Measurements from ENCODE around the gene CNOT6.

DNA sequence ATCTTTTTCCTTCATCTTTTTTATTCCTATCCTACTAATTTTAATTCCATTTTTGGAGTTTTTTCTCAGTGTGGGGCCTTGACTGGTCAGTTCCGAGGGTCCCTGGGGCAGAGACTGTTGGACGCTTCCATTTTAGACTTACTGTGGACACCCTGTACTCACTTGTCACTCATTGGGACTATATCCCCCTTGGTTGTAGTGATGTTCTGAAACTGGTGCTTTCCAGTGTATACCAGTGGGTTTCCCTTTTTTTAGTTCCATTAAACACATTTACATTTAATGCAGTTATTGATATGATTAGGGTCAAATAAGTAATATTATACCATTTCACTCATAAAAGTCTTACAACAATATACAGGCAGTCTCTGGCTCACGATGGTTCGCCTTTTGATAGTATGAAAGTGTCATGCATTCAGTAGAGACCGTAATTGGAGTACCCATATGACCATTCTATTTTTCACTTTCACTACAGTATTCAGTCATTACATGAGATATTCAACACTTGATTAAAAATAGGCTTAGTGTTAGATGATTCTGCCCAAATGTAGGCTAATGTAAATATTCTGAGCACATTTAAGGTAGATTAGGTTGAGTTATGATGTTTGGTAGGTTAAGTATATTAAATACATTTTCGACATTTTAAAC lies 46.0 kb downstream of the CNOT6 start:
- TF ChIP-seq CTCF (conservative IDR thresholded peaks at IDR 0.05; ENCODE audit: low read depth, low read length) (no peak), EZH2phosphoT487 (IDR thresholded peaks at IDR 0.05; ENCODE audit: borderline replicate concordance, low read length) (no peak)

All from PC-3 (cell line).